Measurements from ENCODE around the gene SLC51B.

Gene SLC51B

GRCh38 chr15:65059369-65059750 is 14.2 kb downstream of the SLC51B start:
- H3K4me3 ChIP-seq (ENCODE audit: low read length) = no peak overlapping the region
- no peak for TF ChIP-seq CTCF (conservative IDR thresholded peaks at IDR 0.05; ENCODE audit: low read length)
- no peak for DNase-seq (ENCODE audit: low read depth)

- DNase-seq (ENCODE audit: low read depth) = no peak
- no peak overlapping the region for H3K4me3 ChIP-seq (ENCODE audit: low read length)
- TF ChIP-seq CTCF (conservative IDR thresholded peaks at IDR 0.05; ENCODE audit: low read length) = no peak
Measured at GRCh38 chr15:65059931-65060596, 14.9 kb downstream of the SLC51B start.

- TF ChIP-seq CTCF (conservative IDR thresholded peaks at IDR 0.05; ENCODE audit: low read length) = no peak
- no peak for DNase-seq (ENCODE audit: low read depth)
- no peak overlapping the region for H3K4me3 ChIP-seq (ENCODE audit: low read length)
Measured at GRCh38 chr15:65060641-65061397, 15.6 kb downstream of the SLC51B start.

- no peak overlapping the region for H3K4me3 ChIP-seq (ENCODE audit: low read length)
- DNase-seq (ENCODE audit: low read depth) = no peak
- TF ChIP-seq CTCF (conservative IDR thresholded peaks at IDR 0.05; ENCODE audit: low read length) = no peak
Measured at GRCh38 chr15:65062061-65062460, 16.9 kb downstream of the SLC51B start.

- DNase-seq (ENCODE audit: low read depth) = no peak
- no peak for TF ChIP-seq CTCF (conservative IDR thresholded peaks at IDR 0.05; ENCODE audit: low read length)
- no peak overlapping the region for H3K4me3 ChIP-seq (ENCODE audit: low read length)
Measured at GRCh38 chr15:65062726-65063125, 17.5 kb downstream of the SLC51B start.

- H3K4me3 ChIP-seq (ENCODE audit: low read length) = no peak overlapping the region
- no peak for TF ChIP-seq CTCF (conservative IDR thresholded peaks at IDR 0.05; ENCODE audit: low read length)
- no peak for DNase-seq (ENCODE audit: low read depth)
Measured at GRCh38 chr15:65066001-65066634, 20.9 kb downstream of the SLC51B start.
